T-helper 9 cell (primary cell): Measurements from ENCODE around the gene MEAF6.

Experiments used
- DNase-seq: peaks from one replicate; pipeline ENCODE4 v3.0.0-alpha.2; 2020

The MEAF6 gene

GRCh38 chr1:37472281-37472680, 42.3 kb downstream of the MEAF6 start:
- no peak for DNase-seq

DNA sequence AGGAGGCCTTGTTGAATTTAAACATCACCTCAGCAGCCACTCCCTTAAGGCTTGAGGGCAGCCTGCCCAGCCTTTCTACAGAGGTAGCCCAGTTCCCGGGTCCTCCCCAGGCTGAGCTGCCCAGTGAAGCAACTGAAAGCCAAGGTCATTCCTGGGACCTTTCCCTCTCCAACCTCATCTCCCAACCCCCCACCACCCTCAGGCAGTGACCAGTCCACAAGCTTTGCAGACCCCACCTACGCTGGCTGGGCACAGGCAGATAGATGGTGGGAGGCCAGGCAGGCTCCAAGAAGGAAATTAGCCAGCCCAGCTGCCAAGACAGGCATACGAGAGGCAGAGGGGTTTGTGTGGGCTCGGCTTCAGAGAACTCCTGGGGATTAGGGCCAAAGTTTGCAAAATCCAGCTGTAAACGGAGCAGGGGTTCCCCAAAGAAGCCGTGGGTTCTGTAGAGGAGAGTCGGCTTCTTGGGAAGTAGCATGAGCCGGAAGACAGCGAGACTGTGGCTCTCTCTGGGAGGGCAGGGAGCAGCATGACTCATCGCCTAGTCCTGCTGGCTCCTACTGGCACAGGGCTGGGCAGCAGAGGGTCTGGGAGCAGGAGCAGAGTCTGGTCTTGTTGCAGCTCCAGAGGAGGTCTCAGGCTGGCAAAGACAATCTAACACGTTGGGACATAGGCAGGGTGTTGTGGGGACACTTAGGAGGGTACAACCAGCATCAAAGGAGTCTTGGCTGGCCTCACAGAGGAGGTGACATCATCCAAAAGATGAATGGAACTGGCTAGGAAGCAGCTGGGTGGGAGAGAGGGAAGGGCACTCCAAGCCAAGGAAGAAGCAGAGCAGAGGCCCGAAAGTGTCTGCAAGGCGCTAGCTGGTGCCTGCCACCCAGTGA, 43.0 kb downstream of the MEAF6 start:
- DNase-seq, result no peak

DNA sequence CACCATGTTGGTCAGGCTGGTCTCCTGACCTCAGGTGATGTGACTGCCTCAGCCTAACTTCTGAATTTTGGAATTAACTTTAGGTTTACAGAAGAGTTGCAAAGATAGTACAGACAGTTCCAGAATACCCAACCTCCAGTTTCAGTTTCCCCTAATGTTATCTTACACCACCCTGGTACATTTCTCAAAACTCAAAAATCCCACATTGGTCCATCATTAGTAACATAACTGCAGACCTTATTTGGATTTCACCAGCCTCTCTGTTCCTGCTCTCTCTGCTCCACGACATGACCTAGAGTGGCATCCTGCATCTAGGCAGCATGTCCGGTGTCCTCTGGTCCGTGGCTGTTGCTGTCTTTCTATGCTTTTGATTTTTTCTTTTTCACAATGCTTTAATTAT, 45.2 kb downstream of the MEAF6 start:
- DNase-seq, result no peak

GRCh38 chr1:37468037-37468436, 46.5 kb downstream of the MEAF6 start:
- DNase-seq, result no peak

DNA sequence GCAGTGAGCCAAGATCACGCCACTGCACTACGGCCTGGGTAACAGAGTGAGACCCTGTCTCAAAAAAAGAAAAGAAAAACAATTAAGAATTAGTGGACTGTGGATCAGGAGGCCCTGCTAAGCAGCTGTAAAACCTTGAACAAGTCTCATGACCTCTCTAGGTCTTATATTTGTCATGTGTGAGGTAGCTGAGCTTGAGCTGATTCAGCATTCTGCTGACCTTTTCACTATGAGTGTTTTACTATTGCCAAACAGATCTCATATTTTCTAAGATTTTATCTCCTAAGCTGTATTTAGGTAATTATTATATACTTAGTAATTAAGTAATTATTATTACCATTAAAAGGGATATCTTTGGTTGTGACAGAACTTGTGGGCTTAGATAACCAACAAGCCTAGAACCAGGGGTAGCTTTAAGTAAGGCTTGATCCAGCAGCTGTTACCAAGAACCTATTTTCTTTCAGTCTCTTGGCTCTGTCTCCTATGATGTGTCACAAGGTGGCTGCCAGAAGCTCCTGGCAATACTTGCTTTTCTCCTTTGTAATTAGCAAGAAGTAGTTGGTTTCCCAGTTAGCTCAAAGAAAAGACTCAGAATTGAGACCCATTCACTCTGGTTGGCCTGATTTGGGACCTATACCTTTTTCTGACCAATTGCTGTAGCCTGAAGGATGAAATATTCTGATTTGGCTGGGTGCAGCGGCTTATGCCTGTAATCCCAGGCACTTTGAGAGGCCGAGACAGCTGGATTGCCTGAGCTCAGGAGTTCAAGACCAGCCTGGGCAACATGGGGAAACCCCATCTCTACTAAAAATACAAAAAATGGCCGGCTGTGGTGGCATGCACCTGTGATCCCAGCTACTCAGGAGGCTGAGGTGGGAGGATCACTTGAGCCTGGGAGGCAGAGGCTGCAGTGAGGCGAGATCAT, 48.7 kb downstream of the MEAF6 start:
- DNase-seq, result no peak

DNA sequence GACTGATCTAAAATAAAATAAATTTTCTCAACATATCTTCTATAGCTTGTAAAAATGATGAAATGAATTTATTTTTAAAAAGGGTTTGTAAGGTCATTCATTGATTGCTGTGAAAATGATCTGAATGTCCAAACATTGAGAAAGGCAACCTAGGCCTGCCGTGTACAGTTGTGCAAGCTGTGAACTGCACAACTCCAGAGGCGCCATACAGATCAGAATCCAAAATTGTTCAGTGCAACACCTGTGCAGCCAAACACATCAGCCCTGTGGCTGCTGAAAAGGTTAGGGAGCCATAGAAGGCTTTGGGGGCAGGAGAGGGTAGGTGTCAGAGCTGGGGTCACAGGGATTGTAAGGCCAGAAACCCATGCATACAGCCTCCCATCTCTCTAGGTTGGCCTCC, 50.1 kb downstream of the MEAF6 start:
- no peak for DNase-seq

GRCh38 chr1:37461698-37462436, 52.7 kb downstream of the MEAF6 start:
- DNase-seq, result no peak

DNA sequence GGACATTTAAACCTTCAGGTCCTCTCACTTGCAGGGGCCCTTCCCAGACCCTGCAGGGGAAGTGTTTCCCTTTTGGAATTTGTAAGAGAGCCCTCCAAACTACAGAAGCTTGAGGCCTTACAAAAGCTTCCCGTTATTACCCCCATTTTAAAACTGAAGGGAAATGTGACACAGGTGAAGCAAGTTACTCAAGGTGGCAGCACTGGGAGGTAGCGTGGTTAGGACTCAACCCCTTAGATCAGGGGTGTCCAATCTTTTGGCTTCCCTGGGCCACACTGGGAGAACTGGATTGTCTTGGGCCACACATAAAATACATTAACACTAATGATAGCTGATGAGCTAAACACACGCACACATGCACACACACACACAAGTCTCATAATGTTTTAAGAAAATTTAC, 56.0 kb downstream of the MEAF6 start:
- no peak for DNase-seq

DNA sequence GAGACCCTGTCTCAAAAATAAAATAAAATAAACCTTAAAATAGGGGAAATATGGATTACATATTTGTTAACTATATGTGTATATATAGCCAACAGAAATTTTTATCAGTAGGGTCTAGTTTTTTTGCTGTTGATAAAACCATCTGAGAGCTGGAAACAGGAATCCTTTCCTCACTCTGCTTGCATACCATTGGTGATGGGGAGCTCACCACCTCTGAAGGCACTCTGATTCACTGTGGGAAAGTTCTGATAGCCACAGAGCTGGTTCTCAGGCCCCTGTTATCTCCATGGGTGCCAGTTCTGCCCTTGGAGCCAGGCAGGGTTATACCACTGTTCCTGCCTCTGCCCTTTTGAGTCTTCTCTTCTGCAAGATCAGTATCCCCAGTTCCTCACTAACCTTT, 58.0 kb downstream of the MEAF6 start:
- DNase-seq, result no peak

DNA sequence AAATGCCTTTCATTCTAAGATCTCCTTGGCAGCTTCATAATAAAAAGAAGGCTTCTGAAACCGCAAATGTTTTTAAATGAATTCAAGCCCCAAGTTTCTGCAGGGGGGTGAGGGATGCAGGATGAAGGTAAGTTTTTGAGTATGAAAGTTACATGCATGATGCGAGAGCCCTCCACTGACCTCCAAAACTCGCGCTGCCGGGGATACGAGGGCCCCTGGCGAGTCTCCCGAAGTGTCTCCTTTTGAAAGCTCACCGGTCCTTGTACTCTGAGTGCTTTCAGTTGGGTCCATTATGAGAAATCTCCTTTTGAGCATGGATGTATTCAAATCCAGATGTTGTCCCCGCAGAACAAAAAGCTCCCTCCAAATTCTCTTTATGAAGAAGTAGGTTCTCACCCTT, 59.0 kb downstream of the MEAF6 start:
- no peak for DNase-seq

- DNase-seq, result no peak
These were observed 60.9 kb downstream of the MEAF6 start for GRCh38 chr1:37453647-37454046.

- no peak for DNase-seq
These were observed 62.1 kb downstream of the MEAF6 start for GRCh38 chr1:37452416-37452815.

GRCh38 chr1:37449936-37450335, 64.6 kb downstream of the MEAF6 start:
- DNase-seq, result no peak

DNA sequence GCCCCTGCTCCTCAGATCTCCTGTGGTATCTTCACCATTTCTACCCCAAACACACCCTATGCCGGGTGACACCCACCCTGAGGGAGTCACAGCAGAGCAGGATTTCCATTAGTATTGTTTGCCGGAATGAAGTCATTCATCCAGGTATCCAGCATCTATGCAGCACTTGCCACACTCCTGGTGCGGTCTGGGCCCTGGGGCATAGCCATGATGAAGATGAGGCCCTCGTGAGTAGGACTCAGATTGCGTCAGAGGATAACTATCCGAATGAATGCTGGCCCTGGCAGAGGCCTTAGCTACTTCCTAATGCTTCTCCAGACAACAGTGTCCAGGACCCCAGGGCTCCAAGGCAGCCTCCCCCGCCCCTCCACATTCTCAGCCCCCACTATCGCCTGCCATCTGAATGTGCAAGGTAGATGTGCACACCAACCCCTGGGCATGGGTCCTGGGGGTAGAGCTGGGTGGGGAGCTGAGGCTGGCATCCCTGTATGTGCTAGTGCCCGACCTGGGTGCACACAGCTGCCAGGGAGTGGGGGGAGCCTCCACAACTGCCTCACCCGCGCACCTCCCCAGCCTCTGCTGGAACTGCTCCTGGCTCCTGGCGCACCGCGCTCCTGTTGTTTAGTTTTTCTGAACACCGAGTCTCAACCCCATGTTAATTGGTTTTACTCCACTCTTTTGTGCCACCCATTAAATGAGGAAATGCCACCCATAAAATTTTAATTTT, 65.7 kb downstream of the MEAF6 start:
- DNase-seq, result no peak

DNA sequence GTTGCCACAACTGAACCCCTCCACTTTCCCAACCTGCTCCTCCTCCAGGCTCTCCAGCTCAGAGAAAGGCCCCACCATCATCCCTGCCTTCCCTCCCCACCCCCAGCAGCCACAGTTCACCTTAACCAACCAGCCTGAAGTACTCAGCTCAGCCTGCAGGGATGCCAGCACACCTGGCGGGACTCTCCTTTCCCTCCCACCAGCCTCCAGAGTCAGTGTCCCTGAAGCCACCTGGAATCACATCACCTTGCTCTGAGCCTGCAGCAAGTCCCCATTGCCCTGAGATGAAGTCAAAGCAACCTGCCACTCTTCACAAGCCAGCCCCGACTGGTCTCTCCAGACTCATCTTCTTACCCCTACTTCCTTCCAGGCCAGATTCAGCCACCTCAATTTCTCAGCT, 66.4 kb downstream of the MEAF6 start:
- no peak for DNase-seq

DNA sequence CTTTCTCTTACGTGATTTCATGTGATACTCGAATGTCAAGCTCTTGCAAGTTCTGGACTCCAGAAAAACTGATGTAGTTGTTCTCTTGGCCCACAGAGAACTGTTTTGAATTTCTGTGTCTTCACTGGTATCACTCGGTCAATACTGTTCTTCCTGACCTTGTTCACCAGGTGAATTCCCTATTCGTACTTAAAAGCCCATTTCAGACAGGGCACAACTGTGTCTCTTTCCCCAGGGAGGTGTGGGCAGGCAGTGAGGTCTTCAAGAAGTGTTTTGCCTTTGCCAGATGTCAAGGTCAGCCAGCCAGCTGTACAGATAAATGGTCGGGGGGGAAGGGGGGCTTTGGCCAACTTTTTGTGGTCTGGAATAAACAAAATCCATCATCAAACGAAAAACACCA, 67.7 kb downstream of the MEAF6 start:
- no peak for DNase-seq

DNA sequence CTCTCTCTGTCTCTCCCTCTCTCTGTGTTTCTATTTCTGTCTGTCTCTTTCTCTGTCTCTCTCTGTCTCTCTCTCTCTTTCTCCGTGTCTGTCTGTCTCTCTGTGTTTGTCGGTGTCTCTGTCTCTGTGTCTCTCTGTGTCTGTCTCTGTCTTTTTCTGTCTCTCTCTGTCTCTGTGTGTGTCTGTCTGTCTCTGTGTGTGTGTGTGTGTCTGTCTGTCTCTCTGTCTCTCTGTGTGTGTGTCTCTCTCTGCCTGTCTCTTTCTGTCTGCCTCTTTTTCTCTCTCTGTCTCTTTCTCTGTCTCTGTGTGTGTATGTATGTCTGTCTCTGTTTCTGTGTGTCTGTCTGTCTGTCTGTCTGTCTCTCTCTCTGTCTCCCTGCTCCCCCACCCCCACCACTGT, 71.9 kb downstream of the MEAF6 start:
- no peak for DNase-seq
